Measurements from ENCODE around the gene SLC35F6. TPM values are rescaled to one million over a fixed set of nuclear protein-coding genes. Genes with fewer than 3 reads are reported as not detected.

Gene SLC35F6
- total and polyA plus RNA-seq, 4 donors = 14.8 to 49.9 (median 21.4) TPM

- Histone ChIP-seq H3K27me3 (ENCODE audit: control insufficient read depth in 3 of 3, insufficient read depth in 3 of 3, low read length in 2 of 3) (no peaks in the 10 kb centered on the region), H3K4me1 (ENCODE audit: control insufficient read depth in 5 of 5, insufficient read depth in 5 of 5, low read length in 5 of 5) (peaks cover 0 to 41% (median 20%) of the 10 kb centered on the region in 5 donors), H3K27ac (ENCODE audit: low read depth in 1 of 2, low read length in 1 of 2) (peak overlapping the region in 1 of 2 donors; percentile 48), H3K9ac (ENCODE audit: insufficient read depth in 1 of 2, low read length in 2 of 2) (no peak overlapping the region), H3K9me3 (ENCODE audit: control insufficient read depth in 4 of 4, insufficient read depth in 3 of 4, low read length in 3 of 4) (no peaks in the 10 kb centered on the region), H3K36me3 (ENCODE audit: control insufficient read depth in 4 of 4, insufficient read depth in 4 of 4, low read length in 4 of 4) (peaks cover 0 to 6% (median 1%) of the 10 kb centered on the region in 4 donors), H3K4me3 (no peak overlapping the region)
- DNase-seq = peak in 1 of 3 donors; percentile 23
- ATAC-seq (ENCODE audit: insufficient read depth, low FRiP score) = peak; percentile 39
- no peak for TF ChIP-seq CTCF (IDR thresholded peaks at IDR 0.05; ENCODE audit: control extremely low read depth, extremely low read depth)
- WGBS, 2 donors = 25 to 55% methylated on average over 13 to 14 of the region's 14 CpGs
These were observed 5.1 kb downstream of the SLC35F6 start for GRCh38 chr2:26769089-26769761.

GRCh38 chr2:26770986-26771586 is 7.0 kb downstream of the SLC35F6 start:
- Histone ChIP-seq H3K27me3 (ENCODE audit: control insufficient read depth in 3 of 3, insufficient read depth in 3 of 3, low read length in 2 of 3) (no peaks in the 10 kb centered on the region), H3K27ac (ENCODE audit: low read depth in 1 of 2, low read length in 1 of 2) (peak overlapping the region; percentile 81 to 84), H3K36me3 (ENCODE audit: control insufficient read depth in 4 of 4, insufficient read depth in 4 of 4, low read length in 4 of 4) (peaks cover 0 to 21% (median 10%) of the 10 kb centered on the region in 4 donors), H3K9ac (ENCODE audit: insufficient read depth in 1 of 2, low read length in 2 of 2) (no peak overlapping the region), H3K4me3 (no peak overlapping the region), H3K9me3 (ENCODE audit: control insufficient read depth in 4 of 4, insufficient read depth in 3 of 4, low read length in 3 of 4) (no peaks in the 10 kb centered on the region), H3K4me1 (ENCODE audit: control insufficient read depth in 5 of 5, insufficient read depth in 5 of 5, low read length in 5 of 5) (peaks cover 0 to 32% (median 12%) of the 10 kb centered on the region in 5 donors)
- peak; percentile 46 to 55 (median 47) for DNase-seq
- WGBS, 2 donors = 76 to 81% methylated on average over 6 of the region's 6 CpGs
- TF ChIP-seq CTCF (IDR thresholded peaks at IDR 0.05; ENCODE audit: control extremely low read depth, extremely low read depth) = no peak
- no peak for ATAC-seq (ENCODE audit: insufficient read depth, low FRiP score)

GRCh38 chr2:26772064-26773001 is 8.2 kb downstream of the SLC35F6 start:
- Histone ChIP-seq H3K4me1 (ENCODE audit: control insufficient read depth in 5 of 5, insufficient read depth in 5 of 5, low read length in 5 of 5) (peaks cover 0 to 31% (median 12%) of the 10 kb centered on the region in 5 donors), H3K27ac (ENCODE audit: low read depth in 1 of 2, low read length in 1 of 2) (peak overlapping the region; percentile 81 to 84), H3K9me3 (ENCODE audit: control insufficient read depth in 4 of 4, insufficient read depth in 3 of 4, low read length in 3 of 4) (no peaks in the 10 kb centered on the region), H3K27me3 (ENCODE audit: control insufficient read depth in 3 of 3, insufficient read depth in 3 of 3, low read length in 2 of 3) (no peaks in the 10 kb centered on the region), H3K36me3 (ENCODE audit: control insufficient read depth in 4 of 4, insufficient read depth in 4 of 4, low read length in 4 of 4) (peaks cover 3 to 29% (median 14%) of the 10 kb centered on the region in 4 donors), H3K4me3 (no peak overlapping the region), H3K9ac (ENCODE audit: insufficient read depth in 1 of 2, low read length in 2 of 2) (no peak overlapping the region)
- DNase-seq (peak in 2 of 3 donors; percentile 29 to 68), ATAC-seq (ENCODE audit: insufficient read depth, low FRiP score) (peak; percentile 77)
- TF ChIP-seq CTCF (IDR thresholded peaks at IDR 0.05; ENCODE audit: control extremely low read depth, extremely low read depth) = no peak
- 36 to 49% methylated on average over 13 of the region's 13 CpGs for WGBS, 2 donors

Data from lung (tissue), 12 donors.